ENCODE data around the gene ATP6V1D.
"Not testable (repeated sequence)": the region's sequence is repeated elsewhere in the genome, so short reads cannot be mapped to it uniquely, and the experiment has no call there.

ATP6V1D gene

DNA sequence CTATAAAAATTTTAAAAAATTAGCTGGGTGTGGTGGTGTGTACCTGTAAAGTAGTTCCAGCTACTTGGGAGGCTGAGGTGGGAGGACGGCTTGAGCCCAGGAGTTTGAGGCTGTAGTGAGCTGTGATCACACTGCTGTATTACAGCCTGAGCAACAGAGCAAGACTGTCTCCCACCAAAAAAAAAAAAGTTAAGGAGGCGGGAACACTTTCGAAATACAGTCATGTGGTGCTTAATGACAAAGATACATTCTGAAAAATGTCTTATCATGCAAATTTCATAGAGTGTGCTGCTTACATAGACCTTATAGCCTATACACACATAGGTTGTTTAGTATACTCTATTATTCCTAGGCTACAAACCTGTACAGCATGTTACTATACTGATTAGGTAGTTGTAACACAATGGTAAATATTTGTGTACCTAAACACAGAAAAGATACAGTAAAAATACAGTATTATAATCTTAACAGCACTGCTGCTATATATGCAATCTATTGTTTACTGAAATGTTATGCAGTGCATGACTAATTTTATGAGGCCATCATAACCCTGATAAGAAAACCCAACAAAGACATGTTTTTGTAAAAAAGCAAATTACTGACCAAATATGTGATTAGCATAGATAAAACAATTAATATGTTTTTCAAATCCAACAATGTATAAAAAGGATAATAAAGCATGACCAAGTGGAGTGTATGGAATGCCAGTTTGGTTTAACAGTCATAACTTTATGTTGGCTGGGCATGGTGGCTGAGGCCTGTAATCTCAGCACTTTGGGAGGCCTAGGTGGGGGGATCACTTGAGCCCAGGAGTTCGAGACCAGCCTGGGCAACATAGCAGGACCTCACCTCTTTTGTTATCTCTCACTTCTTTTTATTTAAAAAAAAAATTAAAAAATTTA is 11.9 kb upstream of the ATP6V1D start:
- DNase-seq (ENCODE audit: extremely low spot score, insufficient read length, low read depth) (no peak), FAIRE-seq (no peak)

- FAIRE-seq (no peak), DNase-seq (ENCODE audit: extremely low spot score, insufficient read length, low read depth) (no peak)
These were observed 11.2 kb upstream of the ATP6V1D start for GRCh38 chr14:67370830-67371229.

DNA sequence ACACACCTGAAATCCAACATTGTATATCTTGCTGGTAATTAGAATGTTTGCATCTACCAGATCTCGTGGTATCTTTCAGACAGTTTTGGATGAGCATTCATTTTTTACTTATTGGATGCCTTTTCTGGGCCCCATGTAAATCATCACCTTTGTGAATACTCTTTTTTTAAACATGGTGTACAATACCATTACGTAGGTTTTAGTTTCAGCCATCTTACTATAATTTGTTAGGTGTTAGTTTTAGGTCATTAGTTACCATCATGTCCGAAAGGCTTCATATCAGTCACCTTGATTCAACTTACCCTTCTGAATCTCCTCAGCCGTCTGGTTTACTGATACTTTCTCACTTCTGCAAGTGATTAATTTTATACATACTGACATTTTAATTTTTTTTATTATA is 5.9 kb upstream of the ATP6V1D start:
- no peak for FAIRE-seq
- DNase-seq (ENCODE audit: extremely low spot score, insufficient read length, low read depth): no peak

GRCh38 chr14:67360470-67361206 is 1.0 kb upstream of the ATP6V1D start:
- FAIRE-seq (peak; percentile 42), DNase-seq (ENCODE audit: extremely low spot score, insufficient read length, low read depth) (no peak)

DNA sequence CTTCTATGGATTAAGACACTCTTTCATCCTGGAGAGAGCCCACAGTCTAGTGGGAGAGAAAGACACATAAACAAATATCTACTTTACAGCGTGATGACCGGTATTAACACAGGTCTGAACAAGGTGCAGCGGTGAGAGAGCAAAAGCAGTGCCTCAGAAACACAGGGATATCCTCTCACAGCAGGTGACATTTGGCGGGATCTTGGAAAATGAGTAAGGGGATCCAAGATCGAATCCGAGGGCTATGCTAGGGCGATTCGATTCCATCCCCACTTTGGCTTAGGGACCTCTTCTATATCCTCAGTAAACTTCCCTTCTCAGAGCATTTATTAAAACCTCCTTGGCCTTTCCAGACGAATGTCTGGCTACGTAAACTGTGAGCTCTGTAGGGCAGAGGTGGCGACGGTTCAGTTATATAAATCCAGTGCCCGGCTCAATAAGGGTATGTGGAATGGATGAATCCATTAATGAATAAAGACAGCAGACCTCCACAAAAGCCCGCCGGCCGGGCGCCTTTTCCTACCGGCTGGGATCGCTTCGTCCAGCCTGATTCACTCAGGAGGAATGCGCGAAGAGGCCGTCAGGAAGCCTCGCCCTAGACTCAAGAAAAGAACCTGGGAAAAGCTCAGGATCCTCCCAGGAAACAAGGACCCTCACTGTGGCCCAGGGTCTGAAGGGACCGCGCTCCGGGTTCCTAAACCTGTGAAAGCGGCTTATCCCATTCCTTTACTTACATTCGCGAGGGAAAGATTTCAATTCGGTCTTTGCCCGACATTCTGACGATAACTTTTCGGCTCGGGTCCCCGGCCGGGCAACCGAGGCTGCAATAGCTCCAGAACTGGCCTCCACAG is 455 bp downstream of the ATP6V1D start:
- DNase-seq (ENCODE audit: extremely low spot score, insufficient read length, low read depth): no peak
- no peak for FAIRE-seq

- DNase-seq (ENCODE audit: extremely low spot score, insufficient read length, low read depth) (no peak), FAIRE-seq (no peak)
These were observed 1.6 kb downstream of the ATP6V1D start for GRCh38 chr14:67357969-67358354.

GRCh38 chr14:67357186-67357968 is 2.2 kb downstream of the ATP6V1D start:
- DNase-seq (ENCODE audit: extremely low spot score, insufficient read length, low read depth) (no peak), FAIRE-seq (no peak)

DNA sequence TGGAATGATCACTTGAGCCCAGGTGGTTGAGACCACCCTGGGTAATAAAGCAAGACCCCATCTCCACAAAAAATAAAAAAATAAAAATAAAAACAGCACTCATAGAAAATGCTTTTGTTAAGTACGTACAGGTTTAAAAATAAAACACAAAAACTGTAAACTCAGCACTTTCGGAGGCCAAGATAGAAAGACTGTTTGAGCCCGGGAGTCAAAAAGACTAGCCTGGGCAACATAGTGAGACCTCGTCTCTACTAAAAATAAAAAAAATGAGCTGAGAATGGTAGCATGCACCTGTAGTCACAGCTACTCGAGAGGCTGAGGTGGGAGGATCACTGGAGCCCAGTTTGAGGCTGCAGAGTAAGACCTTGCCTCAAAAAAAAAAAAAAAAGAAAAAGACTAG is 7.5 kb downstream of the ATP6V1D start:
- FAIRE-seq: no peak

GRCh38 chr14:67345583-67345982 is 14.0 kb downstream of the ATP6V1D start:
- FAIRE-seq (no peak), DNase-seq (ENCODE audit: extremely low spot score, insufficient read length, low read depth) (no peak)

More for the DNA sequence above, 7.5 kb downstream of the ATP6V1D start:
- DNase-seq (ENCODE audit: extremely low spot score, insufficient read length, low read depth): no peak

GRCh38 chr14:67343601-67344230 is 15.9 kb downstream of the ATP6V1D start:
- FAIRE-seq (no peak), DNase-seq (ENCODE audit: extremely low spot score, insufficient read length, low read depth) (no peak)

GRCh38 chr14:67341231-67341630 is 18.4 kb downstream of the ATP6V1D start:
- not testable (repeated sequence) for DNase-seq (ENCODE audit: extremely low spot score, insufficient read length, low read depth); FAIRE-seq

GRCh38 chr14:67335781-67336180 is 23.8 kb downstream of the ATP6V1D start:
- no peak for FAIRE-seq
- DNase-seq (ENCODE audit: extremely low spot score, insufficient read length, low read depth): no peak

GRCh38 chr14:67332468-67332867 is 27.1 kb downstream of the ATP6V1D start:
- FAIRE-seq (no peak), DNase-seq (ENCODE audit: extremely low spot score, insufficient read length, low read depth) (no peak)

GRCh38 chr14:67331368-67332125 is 28.1 kb downstream of the ATP6V1D start:
- DNase-seq (ENCODE audit: extremely low spot score, insufficient read length, low read depth): no peak
- FAIRE-seq: no peak

GRCh38 chr14:67329666-67330065 is 29.9 kb downstream of the ATP6V1D start:
- FAIRE-seq; DNase-seq (ENCODE audit: extremely low spot score, insufficient read length, low read depth): not testable (repeated sequence)

DNA sequence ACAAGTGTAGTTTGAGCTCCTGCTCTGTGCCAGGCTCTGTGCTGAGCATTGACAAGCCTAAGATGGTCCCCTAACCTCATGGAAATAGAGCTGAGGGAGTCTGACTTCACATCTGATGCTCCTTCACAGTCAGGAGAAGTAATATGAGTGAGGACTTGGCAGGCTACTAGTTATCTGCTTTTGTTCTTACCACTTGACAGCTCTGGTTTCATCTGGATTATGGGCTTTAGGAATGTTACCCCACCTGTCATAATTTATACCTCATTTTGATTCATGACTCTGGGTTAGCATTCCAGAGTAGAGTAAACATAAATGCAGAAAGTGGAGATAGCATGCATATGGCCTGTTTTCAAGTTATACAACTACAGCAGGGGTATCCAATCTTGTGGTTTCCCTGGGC is 40.5 kb downstream of the ATP6V1D start:
- FAIRE-seq (no peak), DNase-seq (ENCODE audit: extremely low spot score, insufficient read length, low read depth) (no peak)

DNA sequence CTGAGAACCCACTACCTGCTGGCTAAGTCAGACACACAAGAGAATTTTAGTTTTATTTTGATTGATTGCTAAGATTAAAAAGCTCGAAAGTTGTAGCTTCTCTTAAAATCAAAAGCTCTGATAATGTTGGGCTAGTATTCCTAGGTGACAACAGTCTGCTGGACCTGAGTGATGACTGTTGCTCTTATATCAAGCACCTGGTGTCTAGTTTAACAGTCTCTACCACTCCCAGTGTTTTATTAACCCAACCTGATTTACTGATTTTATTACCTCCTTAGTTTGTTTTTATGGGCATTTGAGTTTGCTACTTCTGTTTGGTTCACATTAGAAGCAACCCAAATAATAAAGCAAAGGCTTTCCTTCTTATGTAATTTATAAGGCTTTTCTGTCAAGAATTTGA is 41.8 kb downstream of the ATP6V1D start:
- FAIRE-seq (no peak), DNase-seq (ENCODE audit: extremely low spot score, insufficient read length, low read depth) (no peak)

GRCh38 chr14:67313153-67313552 is 46.5 kb downstream of the ATP6V1D start:
- FAIRE-seq (no peak), DNase-seq (ENCODE audit: extremely low spot score, insufficient read length, low read depth) (no peak)
